Gastrocnemius medialis (tissue), 4 donors: ENCODE measurements around the gene KRT85. TPM values are rescaled to one million over a fixed set of nuclear protein-coding genes. Genes with fewer than 3 reads are reported as not detected.

Experiments used
- ATAC-seq, 2 donors: fragments of 150-250 bp; one replicate each; pipeline ENCODE4 v1.9.1; 2016
- DNase-seq, 2 donors: peaks; one replicate each; pipeline ENCODE4 v3.0.0-alpha.2; 2019
- H3K27ac ChIP-seq, 4 donors: fragments of 200-600 bp; sonication (generic); 1 replicate in 1 of 4; 2 replicates in 3 of 4; pipeline ENCODE4 v1.5.1; 2016 to 2018; ENCODE audit warnings: mild to moderate bottlenecking in 2 of 4, moderate library complexity in 1 of 4
- H3K27me3 ChIP-seq, 3 donors: fragments of 200-600 bp; sonication (generic) in 2 of 3; 1 replicate in 1 of 3; 2 replicates in 2 of 3; pipeline versions ENCODE4 v1.5.1 to v1.6.0; 2016 to 2019; ENCODE audit warnings: mild to moderate bottlenecking in 1 of 3, moderate library complexity in 1 of 3
- H3K36me3 ChIP-seq, 2 donors: fragments of 200-600 bp; sonication (generic) in 1 of 2; one replicate each; pipeline ENCODE4 v1.5.1; 2017 to 2018
- H3K4me1 ChIP-seq, 2 donors: fragments of 200-600 bp; sonication (generic) in 1 of 2; one replicate each; pipeline ENCODE4 v1.5.1; 2016 to 2017; ENCODE audit warnings: mild to moderate bottlenecking in 2 of 2
- H3K4me3 ChIP-seq, 4 donors: fragments of 200-600 bp; sonication (generic) in 3 of 4; 1 replicate in 1 of 4; 2 replicates in 3 of 4; pipeline ENCODE4 v1.5.1; 2016 to 2019; ENCODE audit warnings: mild to moderate bottlenecking in 2 of 4
- H3K9me3 ChIP-seq, 3 donors: fragments of 200-600 bp; sonication (generic) in 2 of 3; 1 replicate in 1 of 3; 2 replicates in 2 of 3; pipeline ENCODE4 v1.5.1; 2016 to 2019
- POLR2A ChIP-seq, 2 donors: fragments of 450-650 bp; IDR thresholded peaks; one replicate each; pipeline ENCODE4 v1.6.1; 2017; ENCODE audit warnings: antibody characterized with exemption in 2 of 2, mild to moderate bottlenecking in 2 of 2, moderate library complexity in 2 of 2
- in situ Hi-C, 4 donors: fragments of 200-750 bp; cut with MboI; loops; one replicate each; pipeline versions ENCODE4 v1.15.0 to v1.8.0; 2017; ENCODE audit warnings: low sequenced_read_pairs in 4 of 4
- intact Hi-C: fragments of 100-400 bp; cut with DNase I; formaldehyde crosslinking; loops from one replicate; pipeline ENCODE4 v1.15.1; 2023; ENCODE audit warnings: low total_unique reads
- total RNA-seq, 4 donors: library from RNA; depleted of rRNA; stranded (reverse); fragments of >200 nt; gene quantifications; one replicate each; pipeline versions ENCODE4 v1.1.0 to v1.2.3, GENCODE V29; 2016
- TF ChIP-seq, protein P1 (sequence below), 5 experiments: fragments of 450-650 bp in 3 of 5; fragments of 200-600 bp in 2 of 5; sonication (generic) in 2 of 5; IDR thresholded peaks in 4 of 5; conservative IDR thresholded peaks in 1 of 5; 1 replicate in 4 of 5; 2 replicates in 1 of 5; pipeline ENCODE4 v1.5.1; 2016 to 2019; ENCODE audit warnings: antibody characterized with exemption in 5 of 5, mild to moderate bottlenecking in 3 of 5, moderate library complexity in 3 of 5

Gene KRT85
- total RNA-seq, 4 donors from 2014 or later = not detected

DNA sequence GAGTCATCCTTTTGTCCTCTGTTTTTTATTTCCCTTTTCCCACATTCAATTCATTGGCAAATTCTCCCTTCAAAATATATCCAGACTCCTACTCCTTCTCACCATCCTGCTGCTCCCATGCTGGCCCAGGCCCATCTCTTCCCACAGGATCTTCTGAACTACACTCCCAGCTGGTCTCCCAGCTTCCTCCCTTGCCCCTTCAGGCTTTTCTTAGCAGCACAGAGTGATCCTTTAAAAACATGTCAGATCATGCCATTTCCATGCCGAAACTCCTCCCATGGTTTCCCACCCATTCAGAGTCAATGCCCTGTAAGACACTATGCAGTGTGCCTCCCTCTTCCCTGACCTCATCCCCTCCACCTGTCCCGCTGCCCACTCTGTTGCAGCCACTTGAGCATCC, 20.6 kb upstream of the KRT85 start:
- intact Hi-C loops = no loop called here
- peaks cover 0 to 13% (median 0%) of the 10 kb centered on the region in 3 donors for H3K27me3 ChIP-seq
- in situ Hi-C loops = loop anchor here in 1 of 4 donors (25.0 kb wide), 1 partner anchor 599 kb away; no protein-coding TSS in a partner anchor

DNA sequence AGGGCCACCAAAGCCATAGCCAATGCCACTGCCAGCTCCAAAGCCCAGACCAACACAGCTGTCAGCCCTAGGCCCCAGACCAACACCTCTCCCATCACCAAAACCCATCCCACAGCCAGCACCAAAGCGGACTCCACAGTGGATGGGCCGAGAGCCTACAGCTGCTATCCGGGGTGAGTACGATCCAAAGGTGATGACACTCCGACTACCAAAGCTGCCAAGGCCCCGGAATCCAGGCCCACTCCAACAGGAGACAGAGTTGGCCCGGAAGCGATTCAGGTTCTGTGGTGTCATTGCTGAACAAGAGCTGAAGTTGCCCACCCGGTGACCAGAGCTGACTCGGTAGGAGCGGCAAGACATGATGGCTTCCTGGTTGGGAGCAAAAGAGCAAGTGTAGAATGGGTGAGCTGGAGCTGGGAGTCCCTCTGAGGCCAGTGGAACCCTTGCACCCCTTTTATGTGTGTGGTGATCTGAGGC, 18.0 kb upstream of the KRT85 start, which contains the start of gene KRT84:
Gene KRT84, minus strand, starts transcription at position 427 of the 477 bp plus-strand sequence. Its CDS starts 67 bp downstream, at position 360.
- intact Hi-C loops (no loop called here), in situ Hi-C loops (loop anchor here in 1 of 4 donors (25.0 kb wide), 1 partner anchor 602 kb away; no protein-coding TSS in a partner anchor)
- ATAC-seq (no peak), DNase-seq (no peak)
- Histone ChIP-seq H3K27me3 (peaks cover 0 to 13% (median 0%) of the 10 kb centered on the region in 3 donors), H3K4me3 (no peak within 1 kb of the TSS), H3K27ac (no peak within 1 kb of the TSS), H3K36me3 (no peaks in the 10 kb centered on the region), H3K4me1 (no peaks in the 10 kb centered on the region), H3K9me3 (no peaks in the 10 kb centered on the region)
- TF ChIP-seq, protein P1, sequence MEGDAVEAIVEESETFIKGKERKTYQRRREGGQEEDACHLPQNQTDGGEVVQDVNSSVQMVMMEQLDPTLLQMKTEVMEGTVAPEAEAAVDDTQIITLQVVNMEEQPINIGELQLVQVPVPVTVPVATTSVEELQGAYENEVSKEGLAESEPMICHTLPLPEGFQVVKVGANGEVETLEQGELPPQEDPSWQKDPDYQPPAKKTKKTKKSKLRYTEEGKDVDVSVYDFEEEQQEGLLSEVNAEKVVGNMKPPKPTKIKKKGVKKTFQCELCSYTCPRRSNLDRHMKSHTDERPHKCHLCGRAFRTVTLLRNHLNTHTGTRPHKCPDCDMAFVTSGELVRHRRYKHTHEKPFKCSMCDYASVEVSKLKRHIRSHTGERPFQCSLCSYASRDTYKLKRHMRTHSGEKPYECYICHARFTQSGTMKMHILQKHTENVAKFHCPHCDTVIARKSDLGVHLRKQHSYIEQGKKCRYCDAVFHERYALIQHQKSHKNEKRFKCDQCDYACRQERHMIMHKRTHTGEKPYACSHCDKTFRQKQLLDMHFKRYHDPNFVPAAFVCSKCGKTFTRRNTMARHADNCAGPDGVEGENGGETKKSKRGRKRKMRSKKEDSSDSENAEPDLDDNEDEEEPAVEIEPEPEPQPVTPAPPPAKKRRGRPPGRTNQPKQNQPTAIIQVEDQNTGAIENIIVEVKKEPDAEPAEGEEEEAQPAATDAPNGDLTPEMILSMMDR (IDR thresholded peaks at IDR 0.05 in 4 of 5, conservative IDR thresholded peaks at IDR 0.05 in 1 of 5) = no peak
- TF ChIP-seq POLR2A (IDR thresholded peaks at IDR 0.05) = no peak

More for the DNA sequence above, 20.6 kb upstream of the KRT85 start:
- no peak overlapping the region for H3K4me3 ChIP-seq
- H3K9me3 ChIP-seq = no peaks in the 10 kb centered on the region
- DNase-seq (no peak), ATAC-seq (no peak)
- no peaks in the 10 kb centered on the region for H3K4me1 ChIP-seq
- no peaks in the 10 kb centered on the region for H3K36me3 ChIP-seq
- no peak overlapping the region for H3K27ac ChIP-seq
- TF ChIP-seq, protein P1 (IDR thresholded peaks at IDR 0.05 in 4 of 5, conservative IDR thresholded peaks at IDR 0.05 in 1 of 5) = no peak
- no peak for TF ChIP-seq POLR2A (IDR thresholded peaks at IDR 0.05)

DNA sequence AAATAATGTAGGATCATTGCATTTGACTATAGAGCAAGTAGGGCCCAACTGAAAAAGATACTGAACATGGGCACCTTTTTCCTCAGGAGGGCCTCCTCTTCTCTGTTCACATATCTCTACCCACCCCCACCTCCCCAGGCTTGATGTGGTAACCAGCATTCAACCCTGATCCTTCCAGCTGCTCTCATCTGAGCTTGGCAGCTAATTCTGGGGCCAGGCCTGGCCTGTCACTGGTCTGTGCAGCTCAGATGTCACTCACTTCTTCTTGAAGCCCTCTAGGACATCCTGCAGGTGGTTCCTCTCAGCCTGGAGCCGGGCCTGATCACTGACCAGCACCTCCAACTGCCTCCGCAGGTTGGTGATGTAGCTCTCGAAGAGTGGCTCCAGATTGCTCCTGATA, 16.1 kb upstream of the KRT85 start:
- ATAC-seq (no peak), DNase-seq (no peak)
- Histone ChIP-seq H3K4me1 (no peaks in the 10 kb centered on the region), H3K4me3 (no peak overlapping the region), H3K27me3 (no peaks in the 10 kb centered on the region), H3K9me3 (no peaks in the 10 kb centered on the region), H3K36me3 (no peaks in the 10 kb centered on the region), H3K27ac (no peak overlapping the region)
- intact Hi-C loops = no loop called here
- TF ChIP-seq, protein P1 (IDR thresholded peaks at IDR 0.05 in 4 of 5, conservative IDR thresholded peaks at IDR 0.05 in 1 of 5) = no peak
- TF ChIP-seq POLR2A (IDR thresholded peaks at IDR 0.05) = no peak
- in situ Hi-C loops = loop anchor here in 1 of 4 donors (25.0 kb wide), 1 partner anchor 604 kb away; no protein-coding TSS in a partner anchor

DNA sequence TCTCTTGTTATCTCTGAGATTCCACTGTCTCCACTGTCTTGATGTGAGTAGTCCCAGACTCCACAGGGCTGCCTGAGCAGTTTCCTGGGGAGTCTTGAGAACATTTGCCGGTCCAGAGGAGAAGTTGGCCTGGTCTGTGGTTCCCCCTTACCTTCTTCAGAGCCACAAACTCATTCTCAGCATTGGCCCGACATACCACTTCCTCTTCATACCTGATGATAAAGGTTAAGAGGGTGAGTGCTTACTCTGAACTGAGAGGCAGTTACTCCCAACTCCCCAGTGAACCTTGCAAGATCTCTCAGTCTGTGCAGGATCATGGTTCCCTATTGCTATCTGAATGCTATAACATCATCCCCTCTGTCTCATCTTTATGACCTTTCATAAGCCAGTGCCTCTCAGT, 15.6 kb upstream of the KRT85 start:
- TF ChIP-seq POLR2A (IDR thresholded peaks at IDR 0.05) = no peak
- TF ChIP-seq, protein P1 (IDR thresholded peaks at IDR 0.05 in 4 of 5, conservative IDR thresholded peaks at IDR 0.05 in 1 of 5) = no peak
- DNase-seq (no peak), ATAC-seq (no peak)
- H3K27ac ChIP-seq = no peak overlapping the region
- H3K9me3 ChIP-seq = no peaks in the 10 kb centered on the region
- in situ Hi-C loops (loop anchor here in 1 of 4 donors (25.0 kb wide), 1 partner anchor 604 kb away; no protein-coding TSS in a partner anchor), intact Hi-C loops (no loop called here)
- no peaks in the 10 kb centered on the region for H3K4me1 ChIP-seq
- H3K4me3 ChIP-seq = no peak overlapping the region
- no peaks in the 10 kb centered on the region for H3K36me3 ChIP-seq
- H3K27me3 ChIP-seq = no peaks in the 10 kb centered on the region
